DND-41 (cell line): Measurements from ENCODE around the gene WFIKKN1.

Experiments used
- ATAC-seq: fragments of 200-7000 bp; cut with Tn5 transposase; 3 replicates; pipeline ENCODE4 v1.9.1; 2021; ENCODE audit warnings: low read depth; ENCODE audit not compliant: insufficient read depth
- DNase-seq: peaks from one replicate; pipeline ENCODE4 v3.0.0-alpha.2; 2020
- H2AFZ ChIP-seq: 2 replicates; pipeline ENCODE4 v1.6.0; 2012; ENCODE audit warnings: low read depth, low read length
- H3K27ac ChIP-seq: 2 replicates; pipeline ENCODE4 v1.5.1; 2012; ENCODE audit warnings: low read length, inconsistent platforms
- H3K27me3 ChIP-seq: fragments of 200-600 bp; sonication (generic); 2 replicates; pipeline ENCODE4 v1.6.0; 2012; ENCODE audit warnings: low read length, mild to moderate bottlenecking, inconsistent platforms; ENCODE audit not compliant: insufficient read depth, poor library complexity
- H3K36me3 ChIP-seq: 2 replicates; pipeline ENCODE4 v1.5.1; 2012; ENCODE audit warnings: low read length, inconsistent platforms; ENCODE audit not compliant: insufficient read depth
- H3K4me1 ChIP-seq: 2 replicates; pipeline ENCODE4 v1.5.1; 2012; ENCODE audit warnings: mild to moderate bottlenecking, low read length; ENCODE audit not compliant: insufficient read depth
- H3K4me2 ChIP-seq: 2 replicates; pipeline ENCODE4 v1.6.0; 2012; ENCODE audit warnings: mild to moderate bottlenecking, moderate library complexity, low read length, inconsistent platforms; ENCODE audit not compliant: insufficient read depth
- H3K4me3 ChIP-seq, 2 experiments: fragments of 200-600 bp in 1 of 2; shearing (Covaris generic) in 1 of 2; 2 replicates each; pipeline ENCODE4 v1.5.1; 2012 to 2016; ENCODE audit warnings: inconsistent platforms in 2 of 2, low read length in 2 of 2, mild to moderate bottlenecking in 2 of 2, low read depth in 1 of 2, moderate library complexity in 1 of 2
- H3K79me2 ChIP-seq: 2 replicates; pipeline ENCODE4 v1.6.0; 2012; ENCODE audit warnings: low read length, inconsistent platforms; ENCODE audit not compliant: insufficient read depth
- H3K9ac ChIP-seq: 2 replicates; pipeline ENCODE4 v1.6.0; 2012; ENCODE audit warnings: low read depth, mild to moderate bottlenecking, inconsistent platforms, low read length, moderate library complexity
- H3K9me3 ChIP-seq: 2 replicates; pipeline ENCODE4 v1.5.1; 2012; ENCODE audit warnings: low read length, moderate library complexity, mild to moderate bottlenecking, inconsistent platforms; ENCODE audit not compliant: insufficient read depth, severe bottlenecking
- H4K20me1 ChIP-seq: 2 replicates; pipeline ENCODE4 v1.6.0; 2012; ENCODE audit warnings: low read length; ENCODE audit not compliant: insufficient read depth
- EZH2 ChIP-seq: IDR thresholded peaks from 3 replicates; pipeline ENCODE4 v1.6.1; 2012; ENCODE audit warnings: borderline replicate concordance, low read depth, mild to moderate bottlenecking, moderate library complexity, low read length, inconsistent platforms; ENCODE audit not compliant: severe bottlenecking
- TF ChIP-seq, protein P1 (sequence below): IDR thresholded peaks from 2 replicates; pipeline ENCODE4 v1.5.1; 2012; ENCODE audit warnings: borderline replicate concordance, low read length, moderate library complexity, mild to moderate bottlenecking; ENCODE audit not compliant: poor library complexity, severe bottlenecking; ENCODE audit errors: extremely low read depth

The WFIKKN1 gene

DNA sequence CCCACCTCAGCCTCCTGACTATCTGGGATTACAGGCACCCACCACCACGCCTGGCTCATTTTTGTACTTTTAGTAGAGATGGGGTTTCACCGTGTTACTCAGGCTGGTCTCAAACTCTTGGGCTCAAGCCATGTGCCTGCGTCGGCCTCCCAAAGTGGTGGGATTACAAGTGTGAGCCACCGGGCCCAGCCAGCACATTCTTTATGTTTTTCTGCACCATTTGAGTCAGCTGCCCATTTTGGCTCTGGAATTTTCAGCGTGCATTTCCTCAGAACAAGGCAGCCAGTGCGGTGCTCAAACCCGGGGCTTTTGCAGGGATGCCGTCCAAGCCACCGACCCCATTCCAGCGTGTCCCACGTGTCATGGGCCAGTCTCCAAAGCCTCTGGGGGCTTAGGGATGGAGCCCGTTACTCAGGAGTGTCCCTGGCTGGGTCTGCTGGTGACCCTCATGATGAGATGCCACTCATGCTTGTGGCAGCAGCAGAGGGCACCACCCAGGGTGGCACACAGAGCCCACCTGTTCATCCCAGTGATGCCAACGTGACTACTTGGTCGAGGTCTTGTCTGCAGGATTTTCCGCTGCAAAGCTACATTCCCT is 44.6 kb upstream of the WFIKKN1 start:
- H3K27me3 ChIP-seq = no peaks in the 10 kb centered on the region
- no peak overlapping the region for H2AFZ ChIP-seq
- H3K4me3 ChIP-seq = no peak overlapping the region
- peaks cover 41% of the 10 kb centered on the region for H4K20me1 ChIP-seq
- peaks cover 31% of the 10 kb centered on the region for H3K79me2 ChIP-seq
- DNase-seq = peak; percentile 17
- ATAC-seq = no peak
- H3K9me3 ChIP-seq = no peaks in the 10 kb centered on the region
- no peak overlapping the region for H3K9ac ChIP-seq
- 0 out of 2 replicates have a peak overlapping the region, but pooled peaks have one; percentile 13 for H3K4me2 ChIP-seq
- peaks cover 27% of the 10 kb centered on the region for H3K4me1 ChIP-seq
- H3K36me3 ChIP-seq = peaks cover 9% of the 10 kb centered on the region
- TF ChIP-seq, protein P1, sequence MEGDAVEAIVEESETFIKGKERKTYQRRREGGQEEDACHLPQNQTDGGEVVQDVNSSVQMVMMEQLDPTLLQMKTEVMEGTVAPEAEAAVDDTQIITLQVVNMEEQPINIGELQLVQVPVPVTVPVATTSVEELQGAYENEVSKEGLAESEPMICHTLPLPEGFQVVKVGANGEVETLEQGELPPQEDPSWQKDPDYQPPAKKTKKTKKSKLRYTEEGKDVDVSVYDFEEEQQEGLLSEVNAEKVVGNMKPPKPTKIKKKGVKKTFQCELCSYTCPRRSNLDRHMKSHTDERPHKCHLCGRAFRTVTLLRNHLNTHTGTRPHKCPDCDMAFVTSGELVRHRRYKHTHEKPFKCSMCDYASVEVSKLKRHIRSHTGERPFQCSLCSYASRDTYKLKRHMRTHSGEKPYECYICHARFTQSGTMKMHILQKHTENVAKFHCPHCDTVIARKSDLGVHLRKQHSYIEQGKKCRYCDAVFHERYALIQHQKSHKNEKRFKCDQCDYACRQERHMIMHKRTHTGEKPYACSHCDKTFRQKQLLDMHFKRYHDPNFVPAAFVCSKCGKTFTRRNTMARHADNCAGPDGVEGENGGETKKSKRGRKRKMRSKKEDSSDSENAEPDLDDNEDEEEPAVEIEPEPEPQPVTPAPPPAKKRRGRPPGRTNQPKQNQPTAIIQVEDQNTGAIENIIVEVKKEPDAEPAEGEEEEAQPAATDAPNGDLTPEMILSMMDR = no peak
- no peak for TF ChIP-seq EZH2
- H3K27ac ChIP-seq = no peak overlapping the region

GRCh38 chr16:586645-587590 is 43.9 kb upstream of the WFIKKN1 start:
- 0 out of 2 replicates have a peak overlapping the region, but pooled peaks have one; percentile 15 for H3K27ac ChIP-seq
- DNase-seq (peak; percentile 6), ATAC-seq (no peak)
- H3K36me3 ChIP-seq = peaks cover 9% of the 10 kb centered on the region
- peak overlapping the region in 1 of 2 experiments; percentile 85; a peak in 2 of 4 replicates for H3K4me3 ChIP-seq
- peaks cover 33% of the 10 kb centered on the region for H3K4me1 ChIP-seq
- H3K9me3 ChIP-seq = no peaks in the 10 kb centered on the region
- no peaks in the 10 kb centered on the region for H3K27me3 ChIP-seq
- no peak for TF ChIP-seq EZH2
- TF ChIP-seq, protein P1 = no peak
- peak overlapping the region; percentile 89 for H3K9ac ChIP-seq
- H2AFZ ChIP-seq = no peak overlapping the region
- peaks cover 38% of the 10 kb centered on the region for H3K79me2 ChIP-seq
- H4K20me1 ChIP-seq = peaks cover 47% of the 10 kb centered on the region
- H3K4me2 ChIP-seq = peak overlapping the region; percentile 96

GRCh38 chr16:588639-588888 is 42.2 kb upstream of the WFIKKN1 start:
- Histone ChIP-seq H3K9ac (peak overlapping the region; percentile 89), H4K20me1 (peaks cover 58% of the 10 kb centered on the region), H3K27me3 (no peaks in the 10 kb centered on the region), H3K79me2 (peaks cover 55% of the 10 kb centered on the region), H3K4me1 (peaks cover 36% of the 10 kb centered on the region), H3K4me3 (peak overlapping the region; percentile 66 to 85; a peak in 3 of 4 replicates), H3K36me3 (peaks cover 14% of the 10 kb centered on the region), H3K4me2 (peak overlapping the region; percentile 96), H2AFZ (peak overlapping the region; percentile 82), H3K9me3 (no peaks in the 10 kb centered on the region), H3K27ac (peak overlapping the region; percentile 95)
- DNase-seq (peak; percentile 62), ATAC-seq (peak; percentile 2; the same call in 1 of the 3 replicates)
- TF ChIP-seq, protein P1 = no peak
- TF ChIP-seq EZH2 = no peak
